ENCODE measurements around the gene KRT75.
"Not testable (repeated sequence)": the region's sequence is repeated elsewhere in the genome, so short reads cannot be mapped to it uniquely, and the experiment has no call there.

The KRT75 gene

DNA sequence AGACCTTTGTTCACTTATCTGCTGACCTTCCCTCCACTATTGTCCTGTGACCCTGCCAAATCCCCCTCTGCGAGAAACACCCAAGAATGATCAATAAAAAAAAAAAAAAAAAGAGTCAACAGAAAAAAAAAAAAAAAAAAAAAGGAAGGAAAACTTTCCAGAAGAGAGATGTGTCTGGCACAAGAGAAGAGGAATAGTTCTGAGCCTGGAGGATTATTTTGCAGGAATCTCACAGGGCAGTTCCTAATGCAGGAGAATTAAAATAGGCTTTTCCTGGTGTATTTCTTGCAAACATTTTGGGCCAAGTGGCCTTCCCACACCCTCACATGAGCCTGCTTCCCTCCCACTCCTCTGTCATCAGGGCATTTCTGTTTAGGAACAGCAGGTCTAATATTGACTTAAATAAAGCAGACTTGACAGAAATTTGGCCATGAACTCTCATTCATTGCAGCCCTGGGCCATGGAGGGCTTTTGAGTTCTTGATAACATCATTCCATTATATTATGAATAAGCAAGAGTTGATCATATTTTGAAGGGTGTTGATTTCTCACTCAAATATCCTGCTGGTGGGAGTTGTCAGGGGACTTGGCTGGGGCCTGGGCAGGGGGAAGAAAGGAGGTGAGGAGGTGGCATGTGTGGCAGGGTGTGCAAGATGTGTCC lies 23.5 kb downstream of the KRT75 start:
- not testable (repeated sequence) for H3K36me3 ChIP-seq (ENCODE audit: control insufficient read depth, insufficient read depth, low read length); H3K9ac ChIP-seq (ENCODE audit: low read length); H3K4me1 ChIP-seq (ENCODE audit: control insufficient read depth, insufficient read depth, low read length); H3K27me3 ChIP-seq (ENCODE audit: control insufficient read depth, insufficient read depth, low read length); H3K9me3 ChIP-seq (ENCODE audit: control insufficient read depth, low read length); H3K4me3 ChIP-seq (ENCODE audit: low read length)

DNA sequence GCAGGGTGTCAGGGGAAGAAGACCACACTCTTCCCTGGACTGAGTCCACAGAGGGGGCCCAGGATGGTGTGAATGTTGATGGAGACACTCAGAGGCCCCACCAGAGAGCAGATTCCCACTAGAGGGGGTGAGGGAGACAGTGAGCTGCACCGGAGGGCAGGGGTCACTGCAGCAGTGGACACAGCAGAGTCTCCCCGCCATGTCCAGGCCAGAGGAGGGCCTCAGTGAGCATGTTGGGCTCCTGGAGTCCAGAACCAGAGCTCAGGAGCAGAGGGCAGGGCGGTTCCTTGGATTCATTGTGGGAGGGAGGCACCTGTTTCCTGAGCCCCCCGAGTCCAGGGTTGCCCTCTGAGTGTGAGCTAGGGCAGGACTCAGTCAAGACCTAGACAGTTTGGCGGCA lies 26.3 kb downstream of the KRT75 start:
- H3K4me3 ChIP-seq (ENCODE audit: low read length): no peak overlapping the region
- no peak overlapping the region for H3K9ac ChIP-seq (ENCODE audit: low read length)
- H3K36me3 ChIP-seq (ENCODE audit: control insufficient read depth, insufficient read depth, low read length): no peaks in the 10 kb centered on the region
- H3K4me1 ChIP-seq (ENCODE audit: control insufficient read depth, insufficient read depth, low read length): no peaks in the 10 kb centered on the region
- peaks cover 6% of the 10 kb centered on the region for H3K27me3 ChIP-seq (ENCODE audit: control insufficient read depth, insufficient read depth, low read length)
- H3K9me3 ChIP-seq (ENCODE audit: control insufficient read depth, low read length): no peaks in the 10 kb centered on the region

DNA sequence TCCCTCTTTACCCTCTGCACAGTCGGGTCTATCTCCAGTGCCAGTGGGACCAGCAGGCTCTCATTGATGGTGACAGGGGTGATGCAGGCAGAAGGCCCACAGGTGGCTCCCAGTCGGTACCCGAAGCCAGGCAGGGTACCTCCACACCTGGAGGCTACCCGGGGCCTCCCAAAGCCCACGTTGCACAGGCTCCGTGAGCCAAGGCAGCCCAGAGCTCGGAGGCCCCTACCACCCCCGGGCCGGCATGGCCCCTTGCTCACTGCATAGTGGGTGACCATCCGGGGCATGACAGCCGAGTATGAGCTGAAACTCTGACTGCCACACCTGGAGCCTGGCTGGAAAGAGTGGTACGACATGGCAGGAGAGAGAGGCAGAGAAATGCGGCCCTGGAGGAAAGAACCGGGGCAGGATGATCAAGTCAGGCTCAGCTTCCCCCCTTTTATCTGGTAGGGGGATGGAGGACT lies 28.2 kb downstream of the KRT75 start, which contains the start of gene KRT82:
TSS of gene KRT82 (minus strand) at position 414 of the 464 bp plus-strand sequence. CDS start at position 356, 58 bp downstream.
- peaks cover 9% of the 10 kb centered on the region for H3K27me3 ChIP-seq (ENCODE audit: control insufficient read depth, insufficient read depth, low read length)
- no peaks in the 10 kb centered on the region for H3K4me1 ChIP-seq (ENCODE audit: control insufficient read depth, insufficient read depth, low read length)
- no peaks in the 10 kb centered on the region for H3K9me3 ChIP-seq (ENCODE audit: control insufficient read depth, low read length)
- H3K4me3 ChIP-seq (ENCODE audit: low read length): no peak within 1 kb of the TSS
- no peak within 1 kb of the TSS for H3K9ac ChIP-seq (ENCODE audit: low read length)
- H3K36me3 ChIP-seq (ENCODE audit: control insufficient read depth, insufficient read depth, low read length): no peaks in the 10 kb centered on the region

DNA sequence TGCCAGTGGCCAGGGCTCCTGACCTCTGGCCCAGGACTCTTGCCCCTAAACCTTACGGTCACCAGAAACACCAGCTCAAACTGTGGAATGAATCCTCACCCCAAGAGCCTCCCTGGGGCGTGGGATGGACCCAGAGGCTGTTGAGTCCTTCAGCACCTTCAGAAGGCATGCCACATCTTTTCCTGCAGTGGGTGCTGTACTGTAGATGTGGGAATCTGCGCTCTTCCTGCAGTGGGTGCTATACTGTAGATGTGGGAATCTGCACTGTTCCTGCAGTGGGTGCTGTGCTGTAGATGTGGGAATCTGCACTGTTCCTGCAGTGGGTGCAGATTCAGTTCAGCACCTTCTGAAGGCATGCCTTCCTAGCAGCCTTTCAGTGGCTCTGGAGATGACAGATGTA lies 29.2 kb downstream of the KRT75 start:
- Histone ChIP-seq H3K4me3 (ENCODE audit: low read length) (no peak overlapping the region), H3K9me3 (ENCODE audit: control insufficient read depth, low read length) (no peaks in the 10 kb centered on the region), H3K27me3 (ENCODE audit: control insufficient read depth, insufficient read depth, low read length) (peaks cover 10% of the 10 kb centered on the region), H3K4me1 (ENCODE audit: control insufficient read depth, insufficient read depth, low read length) (no peaks in the 10 kb centered on the region), H3K9ac (ENCODE audit: low read length) (no peak overlapping the region), H3K36me3 (ENCODE audit: control insufficient read depth, insufficient read depth, low read length) (no peaks in the 10 kb centered on the region)

DNA sequence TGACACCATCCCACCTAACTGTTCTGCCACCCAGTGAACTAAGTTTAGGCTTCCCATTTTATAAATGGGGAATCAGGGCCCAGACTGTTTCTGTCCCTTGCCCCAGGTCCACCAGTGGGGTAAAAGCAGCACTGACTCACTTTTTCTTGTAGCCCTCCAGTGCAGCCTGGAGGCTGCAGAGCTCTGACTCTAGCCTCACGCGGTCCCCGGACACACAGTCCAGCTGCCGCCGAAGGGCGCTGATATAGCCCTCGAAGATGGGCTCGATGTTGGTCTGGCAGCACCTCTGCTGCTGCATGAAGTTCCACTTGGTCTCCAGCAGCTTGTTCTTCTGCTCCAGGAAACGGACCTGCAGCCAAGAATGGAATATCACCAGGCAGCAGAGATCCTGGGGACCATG lies 30.6 kb downstream of the KRT75 start:
- Histone ChIP-seq H3K9ac (ENCODE audit: low read length) (no peak overlapping the region), H3K36me3 (ENCODE audit: control insufficient read depth, insufficient read depth, low read length) (no peaks in the 10 kb centered on the region), H3K27me3 (ENCODE audit: control insufficient read depth, insufficient read depth, low read length) (peaks cover 10% of the 10 kb centered on the region), H3K9me3 (ENCODE audit: control insufficient read depth, low read length) (no peaks in the 10 kb centered on the region), H3K4me3 (ENCODE audit: low read length) (no peak overlapping the region), H3K4me1 (ENCODE audit: control insufficient read depth, insufficient read depth, low read length) (no peaks in the 10 kb centered on the region)

GRCh38 chr12:52402873-52403540 lies 31.2 kb downstream of the KRT75 start:
- no peak overlapping the region for H3K4me3 ChIP-seq (ENCODE audit: low read length)
- H3K9me3 ChIP-seq (ENCODE audit: control insufficient read depth, low read length): no peaks in the 10 kb centered on the region
- no peaks in the 10 kb centered on the region for H3K4me1 ChIP-seq (ENCODE audit: control insufficient read depth, insufficient read depth, low read length)
- no peaks in the 10 kb centered on the region for H3K36me3 ChIP-seq (ENCODE audit: control insufficient read depth, insufficient read depth, low read length)
- H3K9ac ChIP-seq (ENCODE audit: low read length): no peak overlapping the region
- peaks cover 10% of the 10 kb centered on the region for H3K27me3 ChIP-seq (ENCODE audit: control insufficient read depth, insufficient read depth, low read length)

DNA sequence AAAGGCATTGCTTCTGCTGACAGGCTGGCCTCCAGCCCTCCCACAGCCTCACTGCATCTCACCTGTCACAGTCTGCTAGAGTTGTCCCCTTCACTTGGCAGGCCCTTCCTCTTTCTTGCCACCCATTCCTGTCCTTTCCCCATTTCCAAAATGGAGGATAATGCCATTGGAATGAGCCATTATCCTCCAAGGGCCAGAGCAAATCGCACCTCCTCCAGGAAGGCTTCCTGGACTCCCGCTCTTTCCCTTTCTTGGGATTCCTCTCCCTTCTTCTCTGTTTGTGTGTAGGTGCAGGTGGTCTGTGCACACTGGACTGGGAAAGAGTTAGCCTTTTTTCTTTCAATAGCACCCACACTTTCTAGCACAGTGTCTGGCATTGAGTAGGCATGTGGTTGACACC lies 31.8 kb downstream of the KRT75 start:
- Histone ChIP-seq H3K4me3 (ENCODE audit: low read length) (no peak overlapping the region), H3K36me3 (ENCODE audit: control insufficient read depth, insufficient read depth, low read length) (no peaks in the 10 kb centered on the region), H3K4me1 (ENCODE audit: control insufficient read depth, insufficient read depth, low read length) (no peaks in the 10 kb centered on the region), H3K9ac (ENCODE audit: low read length) (no peak overlapping the region), H3K27me3 (ENCODE audit: control insufficient read depth, insufficient read depth, low read length) (peaks cover 7% of the 10 kb centered on the region), H3K9me3 (ENCODE audit: control insufficient read depth, low read length) (no peaks in the 10 kb centered on the region)

DNA sequence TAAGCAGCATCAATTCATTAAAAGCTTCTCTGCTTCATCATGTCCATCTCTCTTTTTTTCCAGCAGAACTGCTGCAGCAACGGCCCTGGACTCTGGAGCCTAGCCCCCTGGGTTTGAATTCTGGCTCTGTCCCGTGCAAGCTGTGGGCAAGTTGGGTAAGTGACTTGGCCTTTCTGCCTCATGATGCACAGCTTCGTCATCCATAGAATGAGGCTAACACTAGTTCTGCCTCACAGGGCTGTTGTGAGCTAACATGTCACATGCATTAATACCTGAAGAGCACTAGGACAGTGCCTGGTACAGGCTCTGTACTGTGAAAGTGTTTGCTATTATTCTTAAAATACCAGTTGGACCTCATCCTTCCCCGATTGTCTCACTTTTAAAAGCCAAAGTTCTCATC lies 32.2 kb downstream of the KRT75 start:
- Histone ChIP-seq H3K4me1 (ENCODE audit: control insufficient read depth, insufficient read depth, low read length) (no peaks in the 10 kb centered on the region), H3K27me3 (ENCODE audit: control insufficient read depth, insufficient read depth, low read length) (peaks cover 7% of the 10 kb centered on the region), H3K4me3 (ENCODE audit: low read length) (no peak overlapping the region), H3K36me3 (ENCODE audit: control insufficient read depth, insufficient read depth, low read length) (no peaks in the 10 kb centered on the region), H3K9ac (ENCODE audit: low read length) (no peak overlapping the region), H3K9me3 (ENCODE audit: control insufficient read depth, low read length) (no peaks in the 10 kb centered on the region)

GRCh38 chr12:52401526-52401925 lies 32.6 kb downstream of the KRT75 start:
- Histone ChIP-seq H3K9ac (ENCODE audit: low read length) (no peak overlapping the region), H3K4me3 (ENCODE audit: low read length) (no peak overlapping the region), H3K36me3 (ENCODE audit: control insufficient read depth, insufficient read depth, low read length) (no peaks in the 10 kb centered on the region), H3K4me1 (ENCODE audit: control insufficient read depth, insufficient read depth, low read length) (no peaks in the 10 kb centered on the region), H3K27me3 (ENCODE audit: control insufficient read depth, insufficient read depth, low read length) (peaks cover 7% of the 10 kb centered on the region), H3K9me3 (ENCODE audit: control insufficient read depth, low read length) (no peaks in the 10 kb centered on the region)

GRCh38 chr12:52400906-52401305 lies 33.3 kb downstream of the KRT75 start:
- no peaks in the 10 kb centered on the region for H3K9me3 ChIP-seq (ENCODE audit: control insufficient read depth, low read length)
- no peak overlapping the region for H3K9ac ChIP-seq (ENCODE audit: low read length)
- no peaks in the 10 kb centered on the region for H3K4me1 ChIP-seq (ENCODE audit: control insufficient read depth, insufficient read depth, low read length)
- H3K27me3 ChIP-seq (ENCODE audit: control insufficient read depth, insufficient read depth, low read length): peaks cover 7% of the 10 kb centered on the region
- no peaks in the 10 kb centered on the region for H3K36me3 ChIP-seq (ENCODE audit: control insufficient read depth, insufficient read depth, low read length)
- no peak overlapping the region for H3K4me3 ChIP-seq (ENCODE audit: low read length)

- H3K9me3 ChIP-seq (ENCODE audit: control insufficient read depth, low read length): no peaks in the 10 kb centered on the region
- H3K4me1 ChIP-seq (ENCODE audit: control insufficient read depth, insufficient read depth, low read length): no peaks in the 10 kb centered on the region
- H3K27me3 ChIP-seq (ENCODE audit: control insufficient read depth, insufficient read depth, low read length): peaks cover 7% of the 10 kb centered on the region
- no peak overlapping the region for H3K9ac ChIP-seq (ENCODE audit: low read length)
- H3K4me3 ChIP-seq (ENCODE audit: low read length): no peak overlapping the region
- no peaks in the 10 kb centered on the region for H3K36me3 ChIP-seq (ENCODE audit: control insufficient read depth, insufficient read depth, low read length)
These were observed 34.4 kb downstream of the KRT75 start for GRCh38 chr12:52399756-52400155.

DNA sequence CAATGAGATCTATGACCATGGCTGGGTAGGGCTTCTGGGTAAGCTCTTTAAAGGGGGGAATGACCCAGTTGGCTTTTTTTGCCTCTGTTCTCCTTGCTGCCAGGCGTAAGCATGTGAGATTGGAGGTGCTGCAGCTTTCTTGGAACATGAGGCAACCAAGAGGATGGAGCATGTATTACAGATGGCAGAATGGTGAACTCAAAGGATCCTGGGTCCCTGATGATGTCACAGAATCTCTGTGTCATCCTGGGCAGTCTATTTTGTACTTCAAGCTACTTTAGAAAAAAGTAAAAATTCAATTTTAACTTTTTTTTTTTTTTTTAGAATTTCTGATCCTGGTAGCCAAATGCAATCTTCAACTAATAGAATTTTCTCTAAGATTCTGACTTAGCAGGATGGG lies 36.0 kb downstream of the KRT75 start:
- Histone ChIP-seq H3K4me3 (ENCODE audit: low read length) (no peak overlapping the region), H3K4me1 (ENCODE audit: control insufficient read depth, insufficient read depth, low read length) (peaks cover 6% of the 10 kb centered on the region), H3K27me3 (ENCODE audit: control insufficient read depth, insufficient read depth, low read length) (peaks cover 5% of the 10 kb centered on the region), H3K36me3 (ENCODE audit: control insufficient read depth, insufficient read depth, low read length) (no peaks in the 10 kb centered on the region), H3K9ac (ENCODE audit: low read length) (no peak overlapping the region), H3K9me3 (ENCODE audit: control insufficient read depth, low read length) (no peaks in the 10 kb centered on the region)
